H9 (cell line): ENCODE data around the gene GRM1. TPM values are rescaled to one million over a fixed set of nuclear protein-coding genes. Genes with fewer than 3 reads are reported as not detected.

Experiments used
- DNase-seq: peaks from one replicate; pipeline ENCODE4 v3.0.0-alpha.2; 2017
- H2AFZ ChIP-seq: one replicate; pipeline ENCODE4 v1.6.1; 2013; ENCODE audit warnings: mild to moderate bottlenecking, low read length, control low read depth, moderate library complexity
- H2AK5ac ChIP-seq: 2 replicates; pipeline ENCODE4 v1.6.1; 2013; ENCODE audit warnings: low read length, control low read depth, mixed read lengths; ENCODE audit not compliant: insufficient read length
- H2BK120ac ChIP-seq: one replicate; pipeline ENCODE4 v1.6.1; 2013; ENCODE audit warnings: low read depth, mild to moderate bottlenecking, low read length, control low read depth, inconsistent platforms; ENCODE audit not compliant: poor library complexity, severe bottlenecking
- H2BK12ac ChIP-seq: 2 replicates; pipeline ENCODE4 v1.6.1; 2013; ENCODE audit warnings: low read length, control low read depth, mixed read lengths, low read depth; ENCODE audit not compliant: insufficient read length
- H2BK15ac ChIP-seq: 2 replicates; pipeline ENCODE4 v1.6.1; 2013; ENCODE audit warnings: low read depth, low read length, control low read depth
- H2BK20ac ChIP-seq: one replicate; pipeline ENCODE4 v1.6.1; 2013; ENCODE audit warnings: low read depth, mild to moderate bottlenecking, low read length, control low read depth, inconsistent platforms; ENCODE audit not compliant: poor library complexity, severe bottlenecking
- H2BK5ac ChIP-seq: 2 replicates; pipeline ENCODE4 v1.6.1; 2013; ENCODE audit warnings: low read length, control low read depth, mixed read lengths; ENCODE audit not compliant: insufficient read length
- H3K14ac ChIP-seq: 2 replicates; pipeline ENCODE4 v1.6.1; 2013; ENCODE audit warnings: low read length, control low read depth; ENCODE audit not compliant: insufficient read depth
- H3K18ac ChIP-seq: 2 replicates; pipeline ENCODE4 v1.6.1; 2013; ENCODE audit warnings: low read depth, mild to moderate bottlenecking, mixed read lengths, low read length, control low read depth; ENCODE audit not compliant: insufficient read length
- H3K23ac ChIP-seq: 2 replicates; pipeline ENCODE4 v1.6.1; 2013; ENCODE audit warnings: low read length, control low read depth, mixed read lengths, low read depth; ENCODE audit not compliant: insufficient read length
- H3K23me2 ChIP-seq: 2 replicates; pipeline ENCODE4 v1.6.1; 2013; ENCODE audit warnings: low read depth, mild to moderate bottlenecking, mixed read lengths, low read length, control low read depth; ENCODE audit not compliant: insufficient read length, poor library complexity, severe bottlenecking
- H3K27ac ChIP-seq: 2 replicates; pipeline ENCODE4 v1.5.1; 2013; ENCODE audit warnings: low read length, control low read depth, mixed read lengths, low read depth; ENCODE audit not compliant: insufficient read length
- H3K27me3 ChIP-seq: 2 replicates; pipeline ENCODE4 v1.6.1; 2013; ENCODE audit warnings: low read length, control low read depth, inconsistent platforms; ENCODE audit not compliant: insufficient read depth
- H3K4ac ChIP-seq: 2 replicates; pipeline ENCODE4 v1.6.1; 2013; ENCODE audit warnings: low read depth, mild to moderate bottlenecking, control low read depth, inconsistent platforms, low read length, moderate library complexity
- H3K4me1 ChIP-seq: 2 replicates; pipeline ENCODE4 v1.6.1; 2013; ENCODE audit warnings: low read length, control low read depth, inconsistent platforms; ENCODE audit not compliant: insufficient read depth
- H3K4me2 ChIP-seq: 2 replicates; pipeline ENCODE4 v1.6.1; 2013; ENCODE audit warnings: low read length, control low read depth, mixed read lengths; ENCODE audit not compliant: insufficient read length, insufficient read depth
- H3K56ac ChIP-seq: 2 replicates; pipeline ENCODE4 v1.6.1; 2013; ENCODE audit warnings: low read depth, mild to moderate bottlenecking, mixed read lengths, low read length, control low read depth; ENCODE audit not compliant: insufficient read length
- H3K79me1 ChIP-seq: 2 replicates; pipeline ENCODE4 v1.6.1; 2013; ENCODE audit warnings: low read depth, mild to moderate bottlenecking, moderate library complexity, low read length, control low read depth, inconsistent platforms; ENCODE audit not compliant: insufficient read depth, poor library complexity, severe bottlenecking
- H3K79me2 ChIP-seq: 2 replicates; pipeline ENCODE4 v1.6.1; 2013; ENCODE audit warnings: low read length, control low read depth, inconsistent platforms; ENCODE audit not compliant: insufficient read depth
- H3K9ac ChIP-seq: 2 replicates; pipeline ENCODE4 v1.6.1; 2013; ENCODE audit warnings: low read length, control low read depth, mixed read lengths; ENCODE audit not compliant: insufficient read length; ENCODE audit errors: extremely low read depth
- H3K9me3 ChIP-seq: one replicate; pipeline ENCODE4 v1.6.1; 2013; ENCODE audit warnings: low read depth, low read length, inconsistent platforms; ENCODE audit not compliant: control insufficient read depth
- H3T11ph ChIP-seq: one replicate; pipeline ENCODE4 v1.6.1; 2013; ENCODE audit warnings: mild to moderate bottlenecking, low read length, control low read depth, inconsistent platforms
- H4K20me1 ChIP-seq: one replicate; pipeline ENCODE4 v1.6.1; 2013; ENCODE audit not compliant: control insufficient read depth, insufficient read length, insufficient read depth
- H4K5ac ChIP-seq: 2 replicates; pipeline ENCODE4 v1.6.1; 2013; ENCODE audit warnings: low read depth, mild to moderate bottlenecking, mixed read lengths, low read length, control low read depth; ENCODE audit not compliant: insufficient read length
- H4K8ac ChIP-seq: replicated peaks from 2 replicates; pipeline ENCODE4 v1.6.1; 2013; ENCODE audit warnings: low read length, control low read depth, mixed read lengths, low read depth; ENCODE audit not compliant: insufficient read length
- H4K91ac ChIP-seq: 2 replicates; pipeline ENCODE4 v1.6.1; 2013; ENCODE audit warnings: low read depth, mild to moderate bottlenecking, moderate library complexity, mixed read lengths, low read length, control low read depth; ENCODE audit not compliant: insufficient read length
- H3K27ac Mint-ChIP-seq, 3 experiments: 2 replicates in 2 of 3; 3 replicates in 1 of 3; pipeline ENCODE4 v1.8.0; 2020 to 2021; ENCODE audit warnings: mixed read lengths in 3 of 3, mild to moderate bottlenecking in 1 of 3, moderate library complexity in 1 of 3
- H3K27me3 Mint-ChIP-seq: 2 replicates; pipeline ENCODE4 v1.8.0; 2021; ENCODE audit warnings: low read depth, mild to moderate bottlenecking, moderate library complexity, mixed read lengths
- H3K36me3 Mint-ChIP-seq, 3 experiments: 2 replicates in 2 of 3; 3 replicates in 1 of 3; pipeline ENCODE4 v1.8.0; 2020 to 2021; ENCODE audit warnings: low read depth in 3 of 3, mixed read lengths in 3 of 3; ENCODE audit not compliant: insufficient read depth in 1 of 3
- H3K4me1 Mint-ChIP-seq, 2 experiments: 2 replicates each; pipeline ENCODE4 v1.8.0; 2020; ENCODE audit warnings: mixed read lengths in 2 of 2
- H3K4me3 Mint-ChIP-seq, 2 experiments: 2 replicates in 1 of 2; 3 replicates in 1 of 2; pipeline ENCODE4 v1.8.0; 2020 to 2021; ENCODE audit warnings: mild to moderate bottlenecking in 2 of 2, mixed read lengths in 2 of 2, moderate library complexity in 1 of 2
- H3K9me3 Mint-ChIP-seq, 2 experiments: 2 replicates in 1 of 2; 3 replicates in 1 of 2; pipeline ENCODE4 v1.8.0; 2020; ENCODE audit warnings: mild to moderate bottlenecking in 2 of 2, mixed read lengths in 2 of 2, moderate library complexity in 1 of 2
- CTCF ChIP-seq: fragments of 200-600 bp; sonication (generic); conservative IDR thresholded peaks from 3 replicates; pipeline ENCODE4 v1.8.0; 2021; ENCODE audit warnings: antibody characterized with exemption, mild to moderate bottlenecking
- whole genome bisulfite sequencing: extraction: QIAGEN DNeasy Blood & Tissue Kit; methylation state at CpG from one replicate; pipeline ENCODE4 v1.1.7; 2013; ENCODE audit warnings: missing lambda C conversion rate, low lambda C conversion rate, mixed read lengths; ENCODE audit not compliant: insufficient read length; ENCODE audit errors: extremely low coverage; 5-methylcytosine and 5-hydroxymethylcytosine counted together
- total RNA-seq: library from RNA; stranded (reverse); gene quantifications from 2 replicates; pipeline ENCODE4 v1.2.1, GENCODE V29; 2021

Gene GRM1
- total RNA-seq, 1 experiment from 2014 or later, result 0.39 TPM

- no peak overlapping the region for H2BK12ac ChIP-seq
- no peaks in the 10 kb centered on the region for H4K20me1 ChIP-seq
- no peak overlapping the region for H2BK120ac ChIP-seq
- H4K5ac ChIP-seq, result no peak overlapping the region
- H3K14ac ChIP-seq, result no peak overlapping the region
- H3K56ac ChIP-seq, result no peak overlapping the region
- no peak overlapping the region for H4K91ac ChIP-seq
- no peak for TF ChIP-seq CTCF
- no CpG with 5 or more reads among the region's 2 CpGs for WGBS
- H3K4me1 ChIP-seq, result no peaks in the 10 kb centered on the region
- no peak overlapping the region for H4K8ac ChIP-seq
- no peak overlapping the region for H2BK20ac ChIP-seq
- H3K9me3 ChIP-seq, result no peaks in the 10 kb centered on the region
- Mint-ChIP-seq H3K27me3 (no peaks in the 10 kb centered on the region; the same call in 1 of the 2 replicates), H3K27ac (no peak overlapping the region), H3K36me3 (no peaks in the 10 kb centered on the region), H3K9me3 (no peaks in the 10 kb centered on the region), H3K4me1 (no peaks in the 10 kb centered on the region), H3K4me3 (no peak overlapping the region)
- no peak overlapping the region for H2BK15ac ChIP-seq
- H3K9ac ChIP-seq, result no peak overlapping the region
- H3K79me2 ChIP-seq, result no peaks in the 10 kb centered on the region
- no peak overlapping the region for H2AK5ac ChIP-seq
- H3K79me1 ChIP-seq, result no peaks in the 10 kb centered on the region
- H3K4me2 ChIP-seq, result no peak overlapping the region
- H3K23ac ChIP-seq, result no peak overlapping the region
- no peak overlapping the region for H3K4ac ChIP-seq
- H2BK5ac ChIP-seq, result no peak overlapping the region
- no peak overlapping the region for H2AFZ ChIP-seq
- no peak overlapping the region for H3T11ph ChIP-seq
- H3K27me3 ChIP-seq, result no peaks in the 10 kb centered on the region
- H3K23me2 ChIP-seq, result no peaks in the 10 kb centered on the region
- no peak for DNase-seq
- H3K27ac ChIP-seq, result no peak overlapping the region
- H3K18ac ChIP-seq, result no peak overlapping the region
Observed at GRCh38 chr6:146200176-146200575, 171.3 kb downstream of the GRM1 start.
